K562 (cell line): ENCODE data around the gene FHIT. TPM values are rescaled to one million over a fixed set of nuclear protein-coding genes. Genes with fewer than 3 reads are reported as not detected.

Experiments used
- ATAC-seq: fragments of 200-7000 bp; cut with Tn5 transposase; 3 replicates; pipeline ENCODE4 v1.9.1; 2020; ENCODE audit warnings: moderate library complexity
- BruUV-seq: library from RNA; stranded (reverse); fragments of 400-500 nt; replicated peaks from 2 replicates; lab custom pipeline; 2021; lab: Mats Ljungman, UMichigan
- CTCF ChIA-PET: fragments of 300-600 bp; formaldehyde crosslinking; extraction: SDS; loops from one replicate; lab custom pipeline; 2021; ENCODE audit warnings: low intra/inter-chr PET ratio; lab: Yijun Ruan, JAX
- POLR2A ChIA-PET: fragments of 300-600, 350-650 bp; sonication (Branson Sonifier 250); formaldehyde crosslinking; extraction: SDS; loops from one replicate; lab custom pipeline; 2021; ENCODE audit warnings: antibody characterized with exemption, inconsistent platforms; lab: Yijun Ruan, JAX
- DNase-seq, 4 experiments: peaks; one replicate each; pipeline versions ENCODE4 v3.0.0 to v3.0.0-alpha.2; 2011 to 2018; ENCODE audit warnings: low spot score in 3 of 4, mixed read lengths in 3 of 4; ENCODE audit errors: extremely low read depth in 1 of 4
- FAIRE-seq: peaks from 2 replicates; lab custom pipeline; 2011; peaks lifted over from hg19 to GRCh38; lab: Jason Lieb, UNC
- H2AFZ ChIP-seq: 2 replicates; pipeline ENCODE4 v1.6.0; 2011; ENCODE audit warnings: low read depth, low read length, control low read depth, inconsistent platforms
- H3K27ac ChIP-seq: fragments of 200-600 bp; 3 replicates; pipeline ENCODE4 v1.8.0; 2011; ENCODE audit warnings: low read depth, mild to moderate bottlenecking, control low read depth, inconsistent platforms, low read length, moderate library complexity, mixed read lengths; ENCODE audit errors: extremely low read depth
- H3K27me3 ChIP-seq, 2 experiments: fragments of 300-600 bp in 1 of 2; 2 replicates in 1 of 2; 3 replicates in 1 of 2; pipeline versions ENCODE4 v1.6.0 to v1.8.0; 2011; ENCODE audit warnings: inconsistent platforms in 2 of 2, low read length in 2 of 2, mild to moderate bottlenecking in 1 of 2, mixed read lengths in 1 of 2, moderate library complexity in 1 of 2; ENCODE audit not compliant: control insufficient read depth in 2 of 2, insufficient read depth in 2 of 2
- H3K36me3 ChIP-seq: fragments of 300-600 bp; 3 replicates; pipeline ENCODE4 v1.8.0; 2011; ENCODE audit warnings: mild to moderate bottlenecking, low read length, inconsistent platforms; ENCODE audit not compliant: control insufficient read depth, insufficient read depth
- H3K4me1 ChIP-seq, 2 experiments: fragments of 200-600 bp in 1 of 2; replicated peaks in 1 of 2; 2 replicates in 1 of 2; 3 replicates in 1 of 2; pipeline versions ENCODE4 v1.5.1 to v1.8.0; 2011; ENCODE audit warnings: inconsistent platforms in 2 of 2, low read length in 2 of 2, mild to moderate bottlenecking in 1 of 2, mixed read lengths in 1 of 2, moderate library complexity in 1 of 2; ENCODE audit not compliant: control insufficient read depth in 2 of 2, insufficient read depth in 2 of 2
- H3K4me2 ChIP-seq: 2 replicates; pipeline ENCODE4 v1.6.1; 2011; ENCODE audit warnings: low read length, control low read depth, inconsistent platforms, mixed read lengths; ENCODE audit not compliant: insufficient read depth
- H3K4me3 ChIP-seq: fragments of 200-600 bp; sonication (generic), shearing (Covaris generic); 2 replicates; pipeline ENCODE4 v1.5.1; 2016; ENCODE audit warnings: control low read depth, inconsistent platforms
- H3K79me2 ChIP-seq: fragments of 200-600 bp; 3 replicates; pipeline ENCODE4 v1.8.0; 2011; ENCODE audit warnings: low read length, inconsistent platforms; ENCODE audit not compliant: control insufficient read depth, insufficient read depth
- H3K9ac ChIP-seq, 2 experiments: 2 replicates each; pipeline versions ENCODE4 v1.6.0 to v1.6.1; 2011; ENCODE audit warnings: low read depth in 2 of 2, low read length in 2 of 2, control low read depth in 1 of 2, inconsistent platforms in 1 of 2, mild to moderate bottlenecking in 1 of 2, mixed read lengths in 1 of 2; ENCODE audit not compliant: insufficient read depth in 1 of 2
- H3K9me1 ChIP-seq: one replicate; pipeline ENCODE4 v1.6.0; 2011; ENCODE audit warnings: inconsistent platforms, mild to moderate bottlenecking, low read length, moderate library complexity; ENCODE audit not compliant: control insufficient read depth, insufficient read depth
- H3K9me3 ChIP-seq: replicated peaks from 2 replicates; pipeline ENCODE4 v1.5.1; 2011; ENCODE audit warnings: low read depth, low read length, inconsistent platforms; ENCODE audit not compliant: control insufficient read depth, insufficient read depth
- H4K20me1 ChIP-seq: replicated peaks from 2 replicates; pipeline ENCODE4 v1.6.1; 2011; ENCODE audit warnings: low read length, inconsistent platforms, mixed read lengths; ENCODE audit not compliant: control insufficient read depth, insufficient read depth
- BRCA1 ChIP-seq, 2 experiments: fragments of 450-650 bp in 1 of 2; sonication (generic) in 1 of 2; formaldehyde crosslinking in 1 of 2; IDR thresholded peaks; 2 replicates each; pipeline versions ENCODE4 v1.5.0 to v1.6.1; 2017 to 2020; ENCODE audit warnings: mild to moderate bottlenecking in 1 of 2, missing genetic modification reagents in 1 of 2
- CBFB ChIP-seq: sonication (generic); formaldehyde crosslinking; IDR thresholded peaks from 2 replicates; pipeline ENCODE4 v1.4.0; 2020; ENCODE audit warnings: mild to moderate bottlenecking, missing genetic modification reagents
- CREM ChIP-seq: IDR thresholded peaks from 2 replicates; pipeline ENCODE4 v1.6.1; 2014; ENCODE audit warnings: antibody characterized with exemption, low read depth
- DDX20 ChIP-seq: fragments of 450-650 bp; IDR thresholded peaks from 2 replicates; pipeline ENCODE4 v1.6.1; 2016; ENCODE audit warnings: missing genetic modification characterization, low read depth, mild to moderate bottlenecking, missing compliant biosample characterization, moderate library complexity
- ETV6 ChIP-seq, 3 experiments: fragments of 150-350 bp in 1 of 3; sonication (generic) in 1 of 3; formaldehyde crosslinking in 1 of 3; IDR thresholded peaks; 2 replicates each; pipeline versions ENCODE4 v1.6.1 to v1.8.0; 2014 to 2022; ENCODE audit warnings: borderline replicate concordance in 2 of 3, low read depth in 2 of 3, antibody characterized with exemption in 1 of 3, low read length in 1 of 3, mild to moderate bottlenecking in 1 of 3, missing genetic modification reagents in 1 of 3
- FOXK2 ChIP-seq, 2 experiments: fragments of 450-650 bp; IDR thresholded peaks in 1 of 2; conservative IDR thresholded peaks in 1 of 2; 2 replicates each; pipeline ENCODE4 v1.6.1; 2016; ENCODE audit warnings: low read depth in 2 of 2, mild to moderate bottlenecking in 1 of 2
- FOXP1 ChIP-seq: sonication (generic); formaldehyde crosslinking; IDR thresholded peaks from 2 replicates; pipeline ENCODE4 v1.8.0; 2022; ENCODE audit warnings: mild to moderate bottlenecking, missing genetic modification reagents
- GTF2A2 ChIP-seq: IDR thresholded peaks from 2 replicates; pipeline ENCODE4 v1.6.1; 2016; ENCODE audit warnings: mild to moderate bottlenecking, missing genetic modification characterization, missing compliant biosample characterization
- KLF16 ChIP-seq: IDR thresholded peaks from 2 replicates; pipeline ENCODE4 v1.6.1; 2016; ENCODE audit warnings: antibody characterized with exemption
- MXI1 ChIP-seq: IDR thresholded peaks from 2 replicates; pipeline ENCODE4 v1.6.1; 2011; ENCODE audit warnings: low read depth, mild to moderate bottlenecking, improper control_type of control experiment, low read length
- NFE2 ChIP-seq: IDR thresholded peaks from 2 replicates; pipeline ENCODE4 v1.6.1; 2014; ENCODE audit warnings: antibody characterized with exemption, low read depth
- PYGO2 ChIP-seq: fragments of 450-650 bp; IDR thresholded peaks from 2 replicates; pipeline ENCODE4 v1.6.1; 2016; ENCODE audit warnings: mild to moderate bottlenecking, missing genetic modification characterization, moderate library complexity, missing compliant biosample characterization
- RFX5 ChIP-seq: IDR thresholded peaks from 2 replicates; pipeline ENCODE4 v1.6.1; 2011; ENCODE audit warnings: low read depth, mild to moderate bottlenecking, improper control_type of control experiment, low read length
- SMAD4 ChIP-seq: fragments of 250-450 bp; sonication (Bioruptor Pico); conservative IDR thresholded peaks from 2 replicates; pipeline ENCODE4 v1.8.0; 2021; ENCODE audit warnings: inconsistent platforms, mild to moderate bottlenecking, moderate library complexity
- ZKSCAN8 ChIP-seq: fragments of 200-800 bp; sonication (Bioruptor generic); IDR thresholded peaks from 2 replicates; pipeline ENCODE4 v1.6.1; 2016; ENCODE audit warnings: missing genetic modification characterization, missing compliant biosample characterization
- ZNF384 ChIP-seq: IDR thresholded peaks from 2 replicates; pipeline ENCODE4 v1.6.1; 2012; ENCODE audit warnings: low read depth, low read length, improper control_type of control experiment
- ZSCAN29 ChIP-seq: fragments of 450-650 bp; IDR thresholded peaks from 2 replicates; pipeline ENCODE4 v1.6.1; 2017
- WGBS: fragments of 100-300 bp; shearing (Covaris generic); methylation state at CpG from one replicate; pipeline ENCODE4 v1.1.6; 2016; ENCODE audit warnings: low coverage, mixed read lengths; ENCODE audit not compliant: insufficient coverage; ENCODE audit errors: missing lambda C conversion rate; 5-methylcytosine and 5-hydroxymethylcytosine counted together
- in situ Hi-C: fragments of 300-500 bp; cut with MboI; formaldehyde crosslinking; loops from 4 replicates; pipeline ENCODE4 v1.15.0; 2018; ENCODE audit warnings: inconsistent platforms, mixed read lengths
- intact Hi-C: fragments of 100-400 bp; cut with micrococcal nuclease; formaldehyde crosslinking; loops from 2 replicates; pipeline ENCODE4 v1.14.2; 2022
- polyA plus RNA-seq, 8 experiments: library from polyadenylated mRNA; depleted of rRNA in 4 of 8; stranded (reverse) in 5 of 8; unstranded in 3 of 8; fragments of >200 nt; fragmentation: Nextera tagmentation in 2 of 8; fragmentation: Illumina TruSeq in 1 of 8; extraction: Ambion mirVana in 2 of 8; extraction: Trizol in 1 of 8; gene quantifications; 2 replicates each; pipeline versions ENCODE4 v1.2.1 to v1.2.3, GENCODE V29; 2011 to 2014; ENCODE audit warnings: inconsistent platforms in 1 of 8, missing spikeins in 1 of 8
- total RNA-seq, 7 experiments: library from RNA; depleted of rRNA in 6 of 7; stranded (reverse); fragments of >200 nt in 6 of 7; fragmentation: Illumina TruSeq in 2 of 7; extraction: Trizol in 2 of 7; gene quantifications; 2 replicates each; pipeline versions ENCODE4 v1.2.1 to v1.2.3, GENCODE V29; 2011 to 2021; ENCODE audit warnings: low replicate concordance in 1 of 7

The FHIT gene
- total and polyA plus RNA-seq, 9 of the 15 experiments (the other 6 are each of a cell fraction or from before 2014, with no cell fraction given), result 1.7 to 9.1 (median 4.3) TPM

GRCh38 chr3:60025096-60026050 lies 1225.9 kb downstream of the FHIT start:
- Histone ChIP-seq H4K20me1 (no peaks in the 10 kb centered on the region), H3K9me1 (no peaks in the 10 kb centered on the region), H2AFZ (no peak overlapping the region), H3K4me2 (no peak overlapping the region), H3K36me3 (no peaks in the 10 kb centered on the region), H3K27me3 (no peaks in the 10 kb centered on the region), H3K4me3 (no peak overlapping the region), H3K9ac (no peak overlapping the region), H3K4me1 (no peaks in the 10 kb centered on the region), H3K9me3 (no peaks in the 10 kb centered on the region), H3K27ac (no peak overlapping the region), H3K79me2 (no peaks in the 10 kb centered on the region)
- no peak for ATAC-seq
- DNase-seq, result no peak
- ChIA-PET POLR2A (no interaction called here), CTCF (no interaction called here)
- in situ Hi-C loops, result no loop called here
- no peak for FAIRE-seq
- no TSS peak for BruUV-seq
- intact Hi-C loops, result no loop called here
- 20% methylated on average over 2 of the region's 3 CpGs for WGBS
- no peak for TF ChIP-seq GTF2A2 (tag)
- TF ChIP-seq NFE2, result no peak
- no peak for TF ChIP-seq RFX5
- no peak for TF ChIP-seq DDX20 (tag)

- Histone ChIP-seq H3K9me3 (no peaks in the 10 kb centered on the region), H3K36me3 (no peaks in the 10 kb centered on the region), H3K4me3 (no peak overlapping the region), H3K4me2 (no peak overlapping the region), H4K20me1 (no peaks in the 10 kb centered on the region), H3K27me3 (no peaks in the 10 kb centered on the region), H2AFZ (no peak overlapping the region), H3K4me1 (no peaks in the 10 kb centered on the region), H3K9me1 (no peaks in the 10 kb centered on the region), H3K79me2 (no peaks in the 10 kb centered on the region), H3K9ac (no peak overlapping the region), H3K27ac (no peak overlapping the region)
- in situ Hi-C loops (no loop called here), intact Hi-C loops (no loop called here)
- ATAC-seq (no peak), DNase-seq (no peak), FAIRE-seq (no peak)
- TF ChIP-seq ZSCAN29 (no peak), ZNF384 (no peak), CBFB (no peak), ZKSCAN8 (CRISPR knock-in tag) (no peak), BRCA1 (IDR thresholded peaks at IDR 0.05) (no peak), BRCA1 (CRISPR knock-in tag; IDR thresholded peaks at IDR 0.05) (no peak), PYGO2 (tag) (no peak), FOXK2 (conservative IDR thresholded peaks at IDR 0.05 in 1 of 2, IDR thresholded peaks at IDR 0.05 in 1 of 2; ENCODE audit: low read depth in 2 of 2) (no peak), SMAD4 (no peak), CREM (no peak), FOXP1 (no peak), MXI1 (no peak), KLF16 (no peak), ETV6 (IDR thresholded peaks at IDR 0.05; ENCODE audit: borderline replicate concordance in 1 of 2, low read depth in 2 of 2, low read length in 1 of 2) (no peak), ETV6 (CRISPR knock-in tag; IDR thresholded peaks at IDR 0.05; ENCODE audit: borderline replicate concordance) (no peak)
- ChIA-PET CTCF (no interaction called here), POLR2A (interaction anchor here (0.6 kb wide), 1 partner anchor 711 kb away, joined by 4 read pairs; no protein-coding TSS in a partner anchor)
- WGBS, result no CpG with 5 or more reads among the region's 2 CpGs
- no TSS peak for BruUV-seq
Measured at GRCh38 chr3:60024400-60024799, 1226.9 kb downstream of the FHIT start.
